ENCODE measurements around the gene TCF7L1.

TCF7L1 gene

DNA sequence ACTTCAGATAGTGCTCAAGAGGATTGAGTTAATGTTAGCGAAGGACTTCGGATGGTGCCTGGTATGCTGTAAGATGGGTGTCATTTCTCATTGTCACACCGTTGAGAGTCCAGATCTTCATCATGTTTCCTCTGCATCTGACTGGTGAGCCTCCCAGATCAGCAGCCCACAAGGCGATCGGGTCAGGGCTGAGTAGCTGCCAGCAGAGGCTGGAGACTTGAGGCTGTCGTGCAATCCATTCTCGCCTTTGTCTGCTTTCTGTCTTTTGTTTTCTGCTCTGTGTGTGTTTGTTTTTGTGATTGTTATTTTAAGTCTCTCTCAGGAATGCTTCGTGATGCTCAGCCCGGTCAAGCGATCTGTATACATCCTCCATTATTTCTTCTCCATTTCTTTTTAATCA lies 98.8 kb downstream of the TCF7L1 start:
- DNase-seq = no peak

DNA sequence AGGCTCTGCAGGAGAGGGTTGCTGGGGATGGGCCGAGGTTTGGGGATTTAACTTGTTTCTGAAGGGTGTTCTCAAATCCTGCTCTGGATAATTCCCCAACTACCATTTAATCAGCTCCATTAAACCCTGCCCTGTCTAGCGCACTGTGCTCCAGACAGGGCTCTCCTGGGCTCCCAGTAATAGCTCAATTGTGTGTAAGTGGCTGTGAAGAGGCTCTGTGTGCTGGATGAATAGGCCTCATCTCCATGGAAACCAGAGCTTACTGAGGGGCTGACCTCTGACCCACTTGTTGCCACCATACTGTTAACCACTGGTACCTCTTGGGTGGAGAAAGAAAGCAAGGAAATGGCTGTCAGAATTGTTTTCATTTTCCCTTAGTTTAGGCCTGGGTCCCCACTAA lies 101.7 kb downstream of the TCF7L1 start:
- no peak for DNase-seq

DNA sequence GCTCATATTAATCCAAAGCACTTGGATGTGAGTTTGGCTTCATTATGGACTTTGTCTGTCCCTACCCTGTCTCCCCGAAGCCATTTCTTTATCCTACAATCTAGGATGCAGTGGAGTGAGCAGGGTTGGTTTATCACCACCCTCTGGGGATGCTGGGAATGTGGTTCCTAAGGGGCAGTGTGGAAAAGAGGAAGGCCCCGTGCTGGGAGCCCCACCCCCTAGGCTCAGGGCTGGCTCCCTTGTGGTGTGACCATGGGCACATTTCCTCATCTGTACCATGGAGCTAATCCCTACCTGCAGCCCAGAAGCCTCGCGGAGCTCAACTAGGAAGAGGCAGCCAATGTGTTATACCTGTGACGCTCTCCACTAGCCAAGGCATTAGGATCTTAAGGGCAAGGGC lies 102.1 kb downstream of the TCF7L1 start:
- DNase-seq = no peak

DNA sequence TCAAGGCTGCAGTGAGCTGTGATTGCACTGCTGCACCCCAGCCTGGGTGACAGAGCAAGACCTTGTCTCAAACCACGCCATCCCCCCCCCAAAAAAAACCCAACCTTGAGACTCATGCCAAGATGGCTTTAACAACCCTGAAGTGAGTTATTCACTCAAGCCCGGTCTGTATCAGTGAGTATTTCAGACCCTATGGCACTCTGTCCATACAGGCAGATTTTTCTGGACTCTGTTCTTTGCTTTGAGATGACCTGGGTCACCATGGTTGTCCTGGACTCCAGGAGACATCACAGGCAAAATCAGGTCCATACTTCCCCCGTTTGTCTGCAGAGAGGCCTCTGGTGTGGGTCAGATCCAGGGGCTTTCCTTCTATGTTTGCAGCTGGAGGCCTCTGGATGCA lies 102.9 kb downstream of the TCF7L1 start:
- no peak for DNase-seq

DNA sequence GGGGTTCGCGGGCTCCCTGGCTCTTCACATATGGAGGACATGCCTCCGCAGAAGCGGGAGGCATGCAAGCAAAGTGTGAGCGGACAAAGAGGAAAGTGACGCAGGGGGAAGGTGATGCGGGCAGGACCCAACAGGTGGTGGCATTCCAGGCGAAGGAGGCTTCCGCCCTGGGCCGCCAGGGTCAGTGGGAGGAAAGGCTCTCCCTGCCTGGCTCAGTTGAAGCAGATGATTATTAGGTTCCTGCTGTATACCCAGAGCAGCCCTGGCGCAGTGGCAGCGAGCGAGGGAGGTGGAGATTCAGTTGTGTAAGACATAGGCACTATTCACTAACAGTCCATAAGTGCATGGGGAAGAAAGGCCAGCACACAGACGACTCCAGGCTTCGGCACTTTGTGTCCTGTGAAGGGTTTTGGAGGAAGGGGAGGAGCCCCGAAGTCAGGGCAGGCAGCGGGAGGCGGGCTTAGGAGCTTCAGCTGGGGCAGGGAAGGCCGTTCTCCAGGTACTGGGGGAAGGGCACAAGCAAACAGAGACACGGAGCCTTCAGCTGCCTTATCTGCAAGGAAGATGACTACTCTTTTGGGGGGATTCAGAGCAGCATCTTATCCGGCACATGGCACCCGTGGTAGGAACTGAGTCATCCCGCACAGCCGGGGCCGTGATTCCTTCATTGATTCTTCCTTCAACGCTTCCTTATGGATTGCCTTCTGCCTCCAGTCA lies 104.8 kb downstream of the TCF7L1 start:
- no peak for DNase-seq

DNA sequence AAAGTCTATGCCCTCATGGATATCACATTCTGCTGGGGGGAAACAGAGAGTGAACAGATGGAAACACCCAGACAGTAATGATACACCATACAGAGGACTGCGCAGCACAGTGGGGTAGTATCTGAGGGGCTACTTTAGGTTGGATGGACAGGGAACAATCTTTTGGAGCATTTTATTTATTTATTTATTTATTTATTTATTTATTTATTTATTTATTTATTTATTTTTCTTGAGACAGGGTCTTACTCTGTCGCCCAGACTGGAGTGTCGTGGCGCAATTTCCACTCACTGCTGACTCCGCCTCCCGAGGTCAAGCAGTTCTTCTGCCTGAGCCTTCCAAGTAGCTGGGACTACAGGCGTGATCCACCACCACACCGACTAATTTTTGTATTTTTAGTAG lies 105.4 kb downstream of the TCF7L1 start:
- no peak for DNase-seq

DNA sequence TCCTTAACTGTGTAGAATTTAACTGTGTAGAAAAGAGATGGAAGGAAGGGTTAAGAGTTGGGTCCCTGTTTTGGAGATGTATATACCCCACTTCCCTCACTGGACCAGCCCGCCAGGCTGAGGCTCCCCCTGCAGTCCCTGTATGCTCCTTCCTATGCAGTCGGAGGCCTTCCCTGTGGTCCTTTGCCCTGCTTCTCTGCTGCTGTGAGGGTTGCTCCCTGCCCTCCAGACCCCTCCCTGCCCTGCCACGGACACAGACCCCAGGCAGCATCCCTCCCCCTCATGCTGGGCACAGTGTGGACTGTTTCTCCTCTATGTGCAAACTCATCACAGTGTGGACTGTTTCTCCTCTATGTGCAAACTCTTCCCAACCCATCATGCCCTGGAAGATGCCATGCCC lies 105.9 kb downstream of the TCF7L1 start:
- no peak for DNase-seq

DNA sequence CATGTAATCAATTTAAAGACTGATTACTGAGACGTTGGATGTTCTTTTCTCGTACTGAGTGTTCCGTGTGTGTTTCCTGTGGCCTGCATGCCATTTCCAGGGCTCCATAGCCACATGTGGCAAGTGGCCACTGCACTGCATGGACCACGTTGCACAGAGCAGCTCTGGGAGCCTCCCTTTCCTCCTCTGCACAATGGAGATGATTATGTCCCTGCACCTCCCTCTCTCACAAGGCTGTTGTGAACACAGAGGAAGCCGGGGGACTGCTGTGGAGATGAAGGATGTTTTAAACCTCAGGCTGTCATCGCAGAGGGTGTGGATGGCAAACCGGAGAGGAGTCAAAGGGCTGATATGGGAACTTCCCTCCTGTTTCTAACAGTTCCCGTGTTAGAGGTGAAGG lies 106.9 kb downstream of the TCF7L1 start:
- DNase-seq = no peak

DNA sequence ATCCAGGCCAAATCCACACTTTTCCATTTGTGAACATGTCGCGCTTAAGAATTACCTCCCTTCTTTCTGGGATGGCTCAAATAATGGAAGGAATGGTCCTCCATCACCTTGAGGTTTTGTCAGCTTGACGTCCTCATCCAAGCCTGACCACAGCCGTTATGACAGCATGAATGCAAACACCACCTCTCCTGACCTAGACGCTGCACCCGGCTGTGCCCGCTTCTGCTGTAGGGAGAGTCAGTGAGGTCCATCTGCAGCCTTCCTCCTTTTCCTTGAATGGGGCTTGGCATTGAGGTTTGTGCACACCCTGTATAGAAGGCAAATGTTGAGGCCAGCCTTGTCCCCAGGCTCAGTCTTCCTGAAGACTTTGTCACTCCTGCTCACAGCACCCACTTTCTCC lies 109.1 kb downstream of the TCF7L1 start:
- no peak for DNase-seq

DNA sequence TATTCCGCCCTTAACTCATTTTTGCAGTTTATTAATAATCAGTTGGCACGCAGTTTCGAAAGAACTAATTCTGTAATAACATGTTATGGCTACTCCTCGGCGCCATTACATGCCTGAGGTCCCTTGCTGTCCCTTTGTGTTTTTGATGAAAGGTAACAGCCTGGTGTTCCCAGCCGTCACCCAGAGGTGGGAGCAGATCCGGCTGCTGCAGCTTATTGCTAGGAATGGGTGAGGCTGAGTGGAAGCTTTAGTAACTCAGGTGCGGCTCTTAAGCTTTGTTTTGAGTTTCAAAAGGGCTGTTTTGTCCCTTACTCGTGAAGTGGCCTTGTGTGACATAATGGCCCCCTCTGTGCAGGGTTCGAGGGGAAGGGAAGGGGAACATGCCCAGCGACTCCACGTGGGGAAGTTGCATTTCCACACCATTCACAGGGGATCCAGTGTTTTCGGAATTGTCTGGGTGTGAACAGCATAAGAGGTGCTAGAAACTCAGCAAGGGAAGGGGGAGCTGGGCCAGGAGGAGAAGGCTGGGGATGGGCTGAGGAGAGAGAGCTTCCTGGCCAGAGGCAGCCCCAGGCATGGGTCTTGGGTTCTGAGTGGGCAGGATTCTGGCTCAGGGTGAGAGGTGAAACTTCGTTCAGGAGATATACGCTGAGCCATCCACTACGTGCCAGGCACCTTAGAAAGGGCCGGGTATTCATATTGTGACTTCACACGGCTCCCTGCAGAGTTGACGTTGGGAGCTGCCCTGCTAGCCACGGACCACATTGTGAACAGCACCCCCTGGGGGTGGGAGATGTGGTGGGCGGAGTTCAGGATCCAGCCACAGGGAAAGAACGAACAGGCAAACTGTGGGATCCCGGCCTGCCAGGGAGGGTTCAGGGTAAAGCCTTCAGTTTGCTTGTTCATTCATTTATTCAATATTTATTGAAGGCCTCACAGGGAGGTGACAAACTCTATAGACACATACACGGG lies 110.2 kb downstream of the TCF7L1 start:
- no peak for DNase-seq

DNA sequence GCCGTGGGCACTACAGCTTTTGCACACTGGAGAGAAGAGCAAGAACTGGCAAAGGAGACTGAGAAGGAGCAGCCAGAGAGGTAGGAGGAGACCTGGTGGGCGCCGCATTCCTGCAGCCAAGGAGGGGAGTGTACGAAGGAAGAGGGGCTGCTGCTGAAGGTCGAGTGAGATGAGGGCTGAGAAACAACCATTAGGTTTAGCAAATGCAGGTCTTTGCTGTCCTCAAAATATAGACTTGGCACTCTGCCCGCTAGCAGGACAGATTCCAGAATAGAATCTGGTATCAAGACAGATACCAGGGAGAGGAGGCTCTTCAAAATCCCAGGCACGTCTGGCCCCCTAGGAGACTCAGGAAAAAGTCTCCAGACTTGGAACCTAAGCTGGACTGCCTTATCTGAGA lies 111.6 kb downstream of the TCF7L1 start:
- no peak for DNase-seq

DNA sequence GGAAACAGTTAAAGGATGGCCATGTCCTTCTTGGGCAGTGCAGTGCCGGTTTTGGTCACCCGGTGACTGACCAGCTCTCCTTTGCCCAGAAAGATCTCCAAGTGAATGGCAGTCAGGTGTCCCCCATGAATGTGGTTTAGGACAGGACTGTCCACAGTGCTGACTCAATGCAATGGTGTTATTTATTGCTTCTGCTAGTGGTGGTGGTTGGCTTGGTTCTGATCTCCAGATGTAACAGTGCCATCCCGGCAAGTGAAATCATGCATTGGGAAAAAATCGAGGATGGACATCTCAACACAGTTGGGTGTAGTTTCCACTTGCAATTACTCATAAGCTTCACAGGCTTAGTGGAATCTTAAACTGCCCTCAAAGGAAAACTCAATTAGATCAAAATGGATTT lies 112.7 kb downstream of the TCF7L1 start:
- no peak for DNase-seq

DNA sequence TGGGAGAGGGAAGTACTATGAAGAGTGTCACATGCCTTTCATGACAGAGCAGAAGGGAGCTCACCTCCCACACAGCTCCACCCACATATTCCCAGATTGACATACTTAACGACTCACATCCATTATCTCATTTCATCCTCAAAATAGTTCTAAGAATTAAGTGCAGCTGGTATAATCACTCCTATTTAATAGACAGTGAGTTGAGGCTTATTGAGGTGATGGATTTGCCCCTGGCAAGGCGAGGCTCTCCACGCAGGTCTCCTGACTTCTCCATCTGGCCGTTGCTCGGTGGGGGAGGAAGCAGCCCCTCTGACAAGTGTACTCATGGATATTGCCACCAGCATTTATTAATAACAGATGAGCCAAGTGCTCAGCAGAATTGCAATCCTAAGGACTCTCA lies 113.2 kb downstream of the TCF7L1 start:
- DNase-seq = no peak

DNA sequence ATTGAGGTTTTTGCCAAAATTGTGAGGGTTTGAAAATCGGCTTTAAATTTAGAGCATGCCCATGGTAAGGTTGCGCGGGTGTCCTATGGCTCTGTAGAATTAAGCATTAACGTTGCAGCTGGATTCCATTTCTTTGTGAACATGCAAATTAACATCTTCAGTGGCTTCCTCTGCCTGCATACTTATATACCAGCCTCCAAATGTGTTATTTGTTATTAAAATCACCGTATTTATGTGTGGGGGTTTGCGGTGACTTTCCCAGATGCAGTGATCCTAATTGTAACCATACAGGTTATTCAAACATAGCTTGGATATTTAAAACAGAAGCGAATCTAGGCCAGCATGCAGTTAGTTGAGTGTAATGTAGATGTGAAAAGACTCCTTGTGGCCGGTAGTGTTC lies 114.4 kb downstream of the TCF7L1 start:
- DNase-seq = no peak

DNA sequence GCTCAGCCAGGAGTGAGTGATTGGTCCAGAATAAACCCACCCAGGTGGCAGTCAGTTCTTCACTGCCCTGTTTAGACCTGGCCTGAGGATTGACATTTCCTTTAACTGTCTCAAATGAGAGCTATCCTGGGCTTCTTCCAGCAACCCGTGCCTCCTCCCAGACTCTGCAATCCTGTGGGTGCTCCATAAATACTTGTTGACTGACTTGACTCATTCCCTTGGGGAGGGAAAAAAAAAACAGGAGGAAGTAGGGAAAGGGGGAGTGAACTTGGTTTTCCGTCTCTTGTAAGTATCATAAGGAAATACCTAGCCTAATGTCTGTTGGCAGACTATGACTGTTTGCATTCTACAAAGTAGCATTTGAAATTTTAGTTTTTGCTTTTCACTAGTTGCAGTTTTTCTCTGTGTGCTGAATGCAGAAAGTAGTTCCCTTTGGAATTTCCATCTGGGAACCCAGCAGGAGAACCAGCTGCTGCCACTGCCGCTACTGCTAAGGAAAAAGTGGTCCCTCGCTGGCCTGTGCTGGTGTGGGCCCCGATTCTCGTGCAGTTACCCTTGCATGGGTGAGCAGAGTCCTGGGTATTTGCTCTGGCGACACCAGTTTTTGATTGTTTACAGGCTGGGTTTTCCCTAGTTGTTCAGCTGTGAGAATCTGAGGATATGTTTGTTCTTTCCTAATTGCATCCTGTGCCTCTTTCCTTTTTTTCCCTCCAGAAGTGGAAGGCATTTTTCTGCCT lies 115.7 kb downstream of the TCF7L1 start:
- DNase-seq = no peak

DNA sequence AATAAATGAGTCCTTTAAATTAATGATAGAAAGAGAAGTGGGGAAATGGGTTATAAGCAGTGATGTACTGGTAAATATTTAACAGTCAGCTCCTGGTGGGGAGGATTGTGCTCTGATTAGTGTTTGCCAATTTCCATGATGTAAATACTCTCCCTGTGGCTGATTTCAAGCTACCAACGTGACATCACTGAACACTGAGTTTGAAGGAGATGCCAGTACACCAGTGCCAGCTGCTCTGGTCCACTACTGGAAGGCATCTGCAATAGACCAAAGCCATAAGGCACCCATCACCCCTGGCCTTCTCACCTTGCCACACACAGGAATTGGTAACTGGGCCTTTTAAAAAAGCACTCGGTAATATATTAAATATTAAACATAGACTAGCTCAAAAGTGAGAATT lies 116.9 kb downstream of the TCF7L1 start:
- no peak for DNase-seq

DNA sequence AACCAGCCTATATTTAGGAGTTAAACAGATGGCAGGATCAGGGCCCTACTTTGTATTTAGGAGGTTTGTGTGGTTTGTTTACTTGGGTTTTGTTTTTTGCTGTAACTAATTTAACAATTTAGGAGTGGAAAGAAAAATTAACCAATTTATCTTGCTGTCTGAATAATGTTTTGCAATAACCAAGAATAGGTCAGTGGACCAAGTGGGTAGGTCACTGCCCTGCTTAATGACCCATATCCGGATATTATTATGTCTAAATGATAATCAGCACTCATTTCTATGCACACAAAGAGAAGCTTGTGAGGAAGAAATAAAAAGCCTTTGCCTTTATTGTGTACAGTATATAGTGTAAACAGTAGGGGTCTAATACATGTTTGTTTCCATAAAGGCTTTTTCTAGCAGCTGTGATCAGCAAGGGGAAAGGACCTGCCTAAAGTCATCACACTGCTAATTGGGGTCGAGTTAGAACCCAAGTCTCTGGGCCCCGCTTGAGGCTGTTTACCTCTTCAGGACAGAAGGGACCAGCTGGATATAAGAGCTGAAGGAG lies 118.0 kb downstream of the TCF7L1 start:
- DNase-seq = no peak

DNA sequence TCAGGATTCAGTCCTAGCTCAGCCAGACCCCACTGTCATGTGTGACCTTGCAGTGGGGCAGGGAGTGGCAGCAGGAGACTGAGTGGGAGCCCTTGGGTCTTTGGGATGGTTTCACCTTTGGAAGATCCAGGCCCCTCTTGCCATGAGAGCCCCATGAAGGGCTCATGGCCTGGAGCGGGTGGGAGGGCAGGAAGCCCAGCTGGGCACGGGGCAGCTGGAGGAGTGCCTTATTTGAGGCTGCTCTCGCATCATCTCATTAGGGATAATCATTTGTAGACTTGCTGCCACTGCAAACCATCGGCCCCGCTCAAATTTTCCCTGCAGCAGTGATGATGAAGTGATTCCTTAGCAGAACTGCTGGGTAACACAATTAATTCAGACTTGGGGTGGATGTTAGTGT lies 120.7 kb downstream of the TCF7L1 start:
- no peak for DNase-seq

DNA sequence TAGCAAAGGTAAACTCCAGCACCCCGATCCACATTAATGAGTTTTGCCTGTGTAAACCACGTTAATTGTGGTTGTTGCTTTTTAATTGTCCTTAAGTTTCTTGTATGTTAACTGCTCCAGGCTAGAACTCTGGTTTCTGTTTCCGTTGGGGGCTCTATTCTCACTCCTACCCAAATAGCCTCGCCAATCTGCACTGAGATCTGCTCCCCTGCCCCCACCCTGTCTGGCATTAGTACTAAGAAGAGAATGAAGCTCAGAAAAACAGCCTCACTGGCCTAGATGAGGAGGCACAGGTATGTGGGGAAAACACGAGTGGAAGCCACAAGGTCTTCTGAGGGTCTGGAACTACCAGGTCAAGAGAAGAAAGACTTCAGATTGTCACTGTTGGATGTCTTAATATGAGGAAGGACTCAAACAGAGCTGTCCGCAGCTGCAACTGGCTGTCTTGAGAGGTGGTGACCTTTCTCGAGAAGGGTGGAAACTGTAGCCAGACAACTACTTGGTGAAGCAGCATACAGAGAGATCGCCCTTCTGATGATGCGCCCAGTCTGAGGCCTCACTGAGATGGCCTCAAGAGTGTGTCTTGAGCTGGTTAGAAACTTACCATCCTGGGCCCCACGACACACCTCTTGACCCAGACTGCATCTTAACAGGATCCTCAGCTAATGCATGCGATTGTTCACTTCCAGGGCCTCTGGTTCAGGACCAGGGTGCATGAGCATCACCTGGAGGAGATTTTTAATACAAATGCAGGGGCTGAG lies 121.5 kb downstream of the TCF7L1 start:
- DNase-seq = no peak

DNA sequence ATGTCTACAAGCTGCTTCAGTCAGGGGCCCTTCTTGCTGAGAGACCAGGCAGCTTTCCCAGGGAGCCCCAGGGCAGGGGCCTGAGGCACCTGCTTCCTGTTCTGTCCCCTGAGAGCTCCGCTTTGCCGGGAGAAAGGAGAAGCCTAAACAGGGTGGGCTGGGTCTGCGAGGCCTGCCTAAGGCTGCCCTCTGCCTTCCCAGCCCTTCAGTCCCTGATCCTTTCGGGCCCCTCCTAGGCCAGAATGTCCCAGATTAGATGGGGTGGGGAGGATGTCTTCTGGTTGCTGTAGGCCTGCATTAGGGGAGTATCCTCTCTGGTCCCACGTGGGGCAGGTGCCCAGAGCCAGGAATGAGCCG lies 122.2 kb downstream of the TCF7L1 start:
- no peak for DNase-seq

DNA sequence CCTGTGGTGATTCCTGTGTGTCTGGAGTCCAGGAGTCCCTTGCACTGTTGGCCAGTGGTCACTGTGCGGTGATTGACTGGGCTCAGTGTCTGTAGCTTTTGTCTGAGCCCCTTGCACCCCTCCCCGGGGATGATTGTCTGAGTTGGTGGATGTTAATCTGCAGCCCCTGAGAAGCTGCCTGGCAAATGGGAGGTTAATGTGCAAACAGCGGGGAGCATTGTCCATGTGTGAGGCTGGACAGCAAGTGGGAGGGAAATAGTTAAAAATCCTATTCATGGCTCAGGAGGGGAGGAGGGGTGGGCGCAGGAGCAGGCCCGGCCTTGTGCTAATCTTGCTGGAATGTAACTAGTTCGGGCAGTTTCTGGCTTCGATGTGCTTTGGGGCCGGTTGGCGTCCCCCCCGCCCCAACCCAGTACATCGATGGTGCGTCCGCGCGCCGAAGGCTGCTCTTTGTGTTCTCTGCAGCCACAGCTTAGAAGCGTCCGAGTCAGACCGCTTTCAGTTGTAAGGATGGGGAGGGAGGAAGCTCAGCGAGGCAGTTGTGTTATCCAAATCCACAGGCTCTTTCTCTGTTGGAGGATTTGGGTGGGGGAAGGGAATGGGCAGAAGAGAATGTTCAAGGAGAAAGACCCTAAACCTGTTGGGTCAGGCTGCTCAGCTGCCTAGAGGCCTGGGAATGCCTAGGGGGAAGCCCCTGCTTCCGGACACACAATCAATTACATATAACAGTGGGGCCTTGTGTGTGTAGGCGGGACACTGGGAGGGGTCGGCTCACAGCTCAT lies 122.8 kb downstream of the TCF7L1 start:
- no peak for DNase-seq

All from activated CD8-positive, alpha-beta memory T cell treated with anti-CD3 and anti-CD28 coated beads, Interleukin-2, amount 50 U/mL, for 48 hours (primary cell).